K562 (cell line): ENCODE results near the gene CCAR1. TPM values are rescaled to one million over a fixed set of nuclear protein-coding genes. Genes with fewer than 3 reads are reported as not detected.
A peak's percentile ranks its signal among the peaks of the same experiment; 100 is the strongest.

Experiments
- ATAC-seq: fragments of 200-7000 bp; cut with Tn5 transposase; 3 replicates; pipeline ENCODE4 v1.9.1; 2020; ENCODE audit warnings: moderate library complexity
- BruUV-seq: library from RNA; stranded (reverse); fragments of 400-500 nt; replicated peaks from 2 replicates; lab custom pipeline; 2021; lab: Mats Ljungman, UMichigan
- CTCF ChIA-PET: fragments of 300-600 bp; formaldehyde crosslinking; extraction: SDS; loops from one replicate; lab custom pipeline; 2021; ENCODE audit warnings: low intra/inter-chr PET ratio; lab: Yijun Ruan, JAX
- POLR2A ChIA-PET: fragments of 300-600, 350-650 bp; sonication (Branson Sonifier 250); formaldehyde crosslinking; extraction: SDS; loops from one replicate; lab custom pipeline; 2021; ENCODE audit warnings: antibody characterized with exemption, inconsistent platforms; lab: Yijun Ruan, JAX
- DNase-seq, 4 experiments: peaks; one replicate each; pipeline versions ENCODE4 v3.0.0 to v3.0.0-alpha.2; 2011 to 2018; ENCODE audit warnings: low spot score in 3 of 4, mixed read lengths in 3 of 4; ENCODE audit errors: extremely low read depth in 1 of 4
- FAIRE-seq: peaks from 2 replicates; lab custom pipeline; 2011; peaks lifted over from hg19 to GRCh38; lab: Jason Lieb, UNC
- H2AFZ ChIP-seq: 2 replicates; pipeline ENCODE4 v1.6.0; 2011; ENCODE audit warnings: low read depth, low read length, control low read depth, inconsistent platforms
- H3K27ac ChIP-seq: fragments of 200-600 bp; 3 replicates; pipeline ENCODE4 v1.8.0; 2011; ENCODE audit warnings: low read depth, mild to moderate bottlenecking, control low read depth, inconsistent platforms, low read length, moderate library complexity, mixed read lengths; ENCODE audit errors: extremely low read depth
- H3K27me3 ChIP-seq, 2 experiments: fragments of 300-600 bp in 1 of 2; 2 replicates in 1 of 2; 3 replicates in 1 of 2; pipeline versions ENCODE4 v1.6.0 to v1.8.0; 2011; ENCODE audit warnings: inconsistent platforms in 2 of 2, low read length in 2 of 2, mild to moderate bottlenecking in 1 of 2, mixed read lengths in 1 of 2, moderate library complexity in 1 of 2; ENCODE audit not compliant: control insufficient read depth in 2 of 2, insufficient read depth in 2 of 2
- H3K36me3 ChIP-seq: fragments of 300-600 bp; 3 replicates; pipeline ENCODE4 v1.8.0; 2011; ENCODE audit warnings: mild to moderate bottlenecking, low read length, inconsistent platforms; ENCODE audit not compliant: control insufficient read depth, insufficient read depth
- H3K4me1 ChIP-seq, 2 experiments: fragments of 200-600 bp in 1 of 2; replicated peaks in 1 of 2; 2 replicates in 1 of 2; 3 replicates in 1 of 2; pipeline versions ENCODE4 v1.5.1 to v1.8.0; 2011; ENCODE audit warnings: inconsistent platforms in 2 of 2, low read length in 2 of 2, mild to moderate bottlenecking in 1 of 2, mixed read lengths in 1 of 2, moderate library complexity in 1 of 2; ENCODE audit not compliant: control insufficient read depth in 2 of 2, insufficient read depth in 2 of 2
- H3K4me2 ChIP-seq: 2 replicates; pipeline ENCODE4 v1.6.1; 2011; ENCODE audit warnings: low read length, control low read depth, inconsistent platforms, mixed read lengths; ENCODE audit not compliant: insufficient read depth
- H3K4me3 ChIP-seq: fragments of 200-600 bp; sonication (generic), shearing (Covaris generic); 2 replicates; pipeline ENCODE4 v1.5.1; 2016; ENCODE audit warnings: control low read depth, inconsistent platforms
- H3K79me2 ChIP-seq: fragments of 200-600 bp; 3 replicates; pipeline ENCODE4 v1.8.0; 2011; ENCODE audit warnings: low read length, inconsistent platforms; ENCODE audit not compliant: control insufficient read depth, insufficient read depth
- H3K9ac ChIP-seq, 2 experiments: 2 replicates each; pipeline versions ENCODE4 v1.6.0 to v1.6.1; 2011; ENCODE audit warnings: low read depth in 2 of 2, low read length in 2 of 2, control low read depth in 1 of 2, inconsistent platforms in 1 of 2, mild to moderate bottlenecking in 1 of 2, mixed read lengths in 1 of 2; ENCODE audit not compliant: insufficient read depth in 1 of 2
- H3K9me1 ChIP-seq: one replicate; pipeline ENCODE4 v1.6.0; 2011; ENCODE audit warnings: inconsistent platforms, mild to moderate bottlenecking, low read length, moderate library complexity; ENCODE audit not compliant: control insufficient read depth, insufficient read depth
- H3K9me3 ChIP-seq: replicated peaks from 2 replicates; pipeline ENCODE4 v1.5.1; 2011; ENCODE audit warnings: low read depth, low read length, inconsistent platforms; ENCODE audit not compliant: control insufficient read depth, insufficient read depth
- H4K20me1 ChIP-seq: replicated peaks from 2 replicates; pipeline ENCODE4 v1.6.1; 2011; ENCODE audit warnings: low read length, inconsistent platforms, mixed read lengths; ENCODE audit not compliant: control insufficient read depth, insufficient read depth
- DDX20 ChIP-seq: fragments of 450-650 bp; IDR thresholded peaks from 2 replicates; pipeline ENCODE4 v1.6.1; 2016; ENCODE audit warnings: missing genetic modification characterization, low read depth, mild to moderate bottlenecking, missing compliant biosample characterization, moderate library complexity
- GABPA ChIP-seq: fragments of 200-800 bp; sonication (Bioruptor generic); conservative IDR thresholded peaks from 2 replicates; pipeline ENCODE4 v1.6.1; 2016; ENCODE audit warnings: low read depth, missing genetic modification characterization, missing compliant biosample characterization
- L3MBTL2 ChIP-seq: fragments of 450-650 bp; IDR thresholded peaks from 2 replicates; pipeline ENCODE4 v1.6.1; 2016; ENCODE audit warnings: mild to moderate bottlenecking, moderate library complexity
- NKRF ChIP-seq: fragments of 450-650 bp; IDR thresholded peaks from 2 replicates; pipeline ENCODE4 v1.6.1; 2016; ENCODE audit warnings: borderline replicate concordance
- POU5F1 ChIP-seq: fragments of 150-350 bp; IDR thresholded peaks from 2 replicates; pipeline ENCODE4 v1.6.1; 2014; ENCODE audit warnings: borderline replicate concordance, low read length, low read depth, mild to moderate bottlenecking; ENCODE audit not compliant: partially characterized antibody
- SP1 ChIP-seq: sonication (generic); formaldehyde crosslinking; IDR thresholded peaks from 2 replicates; pipeline ENCODE4 v1.8.1; 2022; ENCODE audit warnings: mild to moderate bottlenecking, missing genetic modification reagents
- XRCC5 ChIP-seq: fragments of 200-400 bp; formaldehyde crosslinking; IDR thresholded peaks from 2 replicates; pipeline ENCODE4 v1.6.1; 2017; ENCODE audit warnings: low read depth, mild to moderate bottlenecking, low read length
- ZNF23 ChIP-seq: fragments of 250-450 bp; sonication (Bioruptor Pico); IDR thresholded peaks from 2 replicates; pipeline ENCODE4 v1.4.0; 2020; ENCODE audit warnings: mild to moderate bottlenecking
- WGBS: fragments of 100-300 bp; shearing (Covaris generic); methylation state at CpG from one replicate; pipeline ENCODE4 v1.1.6; 2016; ENCODE audit warnings: low coverage, mixed read lengths; ENCODE audit not compliant: insufficient coverage; ENCODE audit errors: missing lambda C conversion rate; 5-methylcytosine and 5-hydroxymethylcytosine counted together
- in situ Hi-C: fragments of 300-500 bp; cut with MboI; formaldehyde crosslinking; loops from 4 replicates; pipeline ENCODE4 v1.15.0; 2018; ENCODE audit warnings: inconsistent platforms, mixed read lengths
- intact Hi-C: fragments of 100-400 bp; cut with micrococcal nuclease; formaldehyde crosslinking; loops from 2 replicates; pipeline ENCODE4 v1.14.2; 2022
- polyA plus RNA-seq, 8 experiments: library from polyadenylated mRNA; depleted of rRNA in 4 of 8; stranded (reverse) in 5 of 8; unstranded in 3 of 8; fragments of >200 nt; fragmentation: Nextera tagmentation in 2 of 8; fragmentation: Illumina TruSeq in 1 of 8; extraction: Ambion mirVana in 2 of 8; extraction: Trizol in 1 of 8; gene quantifications; 2 replicates each; pipeline versions ENCODE4 v1.2.1 to v1.2.3, GENCODE V29; 2011 to 2014; ENCODE audit warnings: inconsistent platforms in 1 of 8, missing spikeins in 1 of 8
- total RNA-seq, 7 experiments: library from RNA; depleted of rRNA in 6 of 7; stranded (reverse); fragments of >200 nt in 6 of 7; fragmentation: Illumina TruSeq in 2 of 7; extraction: Trizol in 2 of 7; gene quantifications; 2 replicates each; pipeline versions ENCODE4 v1.2.1 to v1.2.3, GENCODE V29; 2011 to 2021; ENCODE audit warnings: low replicate concordance in 1 of 7
- TF ChIP-seq, protein P1 (sequence below): sonication (generic); formaldehyde crosslinking; IDR thresholded peaks from 2 replicates; pipeline ENCODE4 v1.8.0; 2022; ENCODE audit warnings: mild to moderate bottlenecking, missing genetic modification reagents, borderline replicate concordance

Gene CCAR1
- total and polyA plus RNA-seq, 9 of the 15 experiments (the other 6 are each of a cell fraction or from before 2014, with no cell fraction given): 44.8 to 173 (median 111) TPM

DNA sequence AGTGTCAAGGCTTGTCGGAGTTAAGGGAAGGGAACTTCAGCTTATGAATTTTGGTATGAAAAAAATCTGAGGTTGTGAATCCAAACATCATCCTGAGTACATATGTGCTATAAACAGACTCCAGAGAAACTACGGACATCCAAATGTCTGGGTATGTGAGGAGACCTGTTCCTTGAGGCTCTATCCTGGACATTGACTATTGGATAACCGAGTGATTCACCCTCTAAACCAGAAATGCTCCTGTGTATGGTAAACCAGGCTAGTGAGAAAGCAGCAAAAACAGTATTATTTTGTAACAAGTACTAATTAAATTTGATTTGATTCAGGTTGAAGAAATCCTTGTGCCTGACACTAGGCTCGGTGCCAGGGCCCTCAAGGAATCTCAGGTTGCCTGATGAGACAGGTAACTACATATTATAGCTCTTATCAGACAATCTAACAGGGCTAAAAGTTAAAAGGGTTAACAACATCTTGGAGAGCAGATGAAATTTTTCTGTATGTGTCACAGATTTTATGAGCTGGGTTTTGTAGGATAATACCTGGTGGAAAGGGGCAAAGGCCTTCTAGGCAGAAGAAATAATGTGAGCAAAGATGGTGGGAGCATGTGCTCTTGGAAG is 95.9 kb downstream of the CCAR1 start:
- POLR2A ChIA-PET: interaction anchor here (0.6 to 1.0 kb wide), 3 partner anchors 12 to 140 kb away, joined by 3 to 4 read pairs (median 3); no protein-coding TSS in a partner anchor
- ATAC-seq: no peak
- DNase-seq: peak in 1 of 4 experiments; percentile 1
- Histone ChIP-seq H3K4me3 (no peak overlapping the region), H3K79me2 (no peaks in the 10 kb centered on the region), H4K20me1 (no peaks in the 10 kb centered on the region), H3K27me3 (no peaks in the 10 kb centered on the region), H2AFZ (peak overlapping the region; percentile 30; the same call in 1 of the 2 replicates), H3K9me1 (no peaks in the 10 kb centered on the region), H3K9ac (no peak overlapping the region), H3K9me3 (no peaks in the 10 kb centered on the region), H3K4me1 (peaks cover 0 to 3% of the 10 kb centered on the region in 2 experiments; a peak in 1 of 5 replicates), H3K27ac (no peak overlapping the region), H3K4me2 (no peak overlapping the region), H3K36me3 (no peaks in the 10 kb centered on the region)
- intact Hi-C loops (no loop called here), in situ Hi-C loops (no loop called here)
- no TSS peak for BruUV-seq
- CTCF ChIA-PET: no interaction called here
- FAIRE-seq: peak; percentile 51
- WGBS: 20% methylated on average over 4 of the region's 4 CpGs
- TF ChIP-seq XRCC5 (no peak), L3MBTL2 (0 out of 2 replicates have a peak, but pooled peaks have one; percentile 22), ZNF23 (CRISPR knock-in tag) (no peak), SP1 (no peak), GABPA (tag) (no peak), NKRF (no peak), DDX20 (tag) (no peak), POU5F1 (no peak)
- TF ChIP-seq, protein P1, sequence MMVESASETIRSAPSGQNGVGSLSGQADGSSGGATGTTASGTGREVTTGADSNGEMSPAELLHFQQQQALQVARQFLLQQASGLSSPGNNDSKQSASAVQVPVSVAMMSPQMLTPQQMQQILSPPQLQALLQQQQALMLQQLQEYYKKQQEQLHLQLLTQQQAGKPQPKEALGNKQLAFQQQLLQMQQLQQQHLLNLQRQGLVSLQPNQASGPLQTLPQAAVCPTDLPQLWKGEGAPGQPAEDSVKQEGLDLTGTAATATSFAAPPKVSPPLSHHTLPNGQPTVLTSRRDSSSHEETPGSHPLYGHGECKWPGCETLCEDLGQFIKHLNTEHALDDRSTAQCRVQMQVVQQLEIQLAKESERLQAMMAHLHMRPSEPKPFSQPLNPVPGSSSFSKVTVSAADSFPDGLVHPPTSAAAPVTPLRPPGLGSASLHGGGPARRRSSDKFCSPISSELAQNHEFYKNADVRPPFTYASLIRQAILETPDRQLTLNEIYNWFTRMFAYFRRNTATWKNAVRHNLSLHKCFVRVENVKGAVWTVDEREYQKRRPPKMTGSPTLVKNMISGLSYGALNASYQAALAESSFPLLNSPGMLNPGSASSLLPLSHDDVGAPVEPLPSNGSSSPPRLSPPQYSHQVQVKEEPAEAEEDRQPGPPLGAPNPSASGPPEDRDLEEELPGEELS (CRISPR knock-in tag): no peak
